ENCODE measurements around the gene CHRNA4. TPM values are rescaled to one million over a fixed set of nuclear protein-coding genes. Genes with fewer than 3 reads are reported as not detected.

The CHRNA4 gene
- total and polyA plus RNA-seq, 9 donors = 0.44 to 2.3 (median 0.76) TPM

DNA sequence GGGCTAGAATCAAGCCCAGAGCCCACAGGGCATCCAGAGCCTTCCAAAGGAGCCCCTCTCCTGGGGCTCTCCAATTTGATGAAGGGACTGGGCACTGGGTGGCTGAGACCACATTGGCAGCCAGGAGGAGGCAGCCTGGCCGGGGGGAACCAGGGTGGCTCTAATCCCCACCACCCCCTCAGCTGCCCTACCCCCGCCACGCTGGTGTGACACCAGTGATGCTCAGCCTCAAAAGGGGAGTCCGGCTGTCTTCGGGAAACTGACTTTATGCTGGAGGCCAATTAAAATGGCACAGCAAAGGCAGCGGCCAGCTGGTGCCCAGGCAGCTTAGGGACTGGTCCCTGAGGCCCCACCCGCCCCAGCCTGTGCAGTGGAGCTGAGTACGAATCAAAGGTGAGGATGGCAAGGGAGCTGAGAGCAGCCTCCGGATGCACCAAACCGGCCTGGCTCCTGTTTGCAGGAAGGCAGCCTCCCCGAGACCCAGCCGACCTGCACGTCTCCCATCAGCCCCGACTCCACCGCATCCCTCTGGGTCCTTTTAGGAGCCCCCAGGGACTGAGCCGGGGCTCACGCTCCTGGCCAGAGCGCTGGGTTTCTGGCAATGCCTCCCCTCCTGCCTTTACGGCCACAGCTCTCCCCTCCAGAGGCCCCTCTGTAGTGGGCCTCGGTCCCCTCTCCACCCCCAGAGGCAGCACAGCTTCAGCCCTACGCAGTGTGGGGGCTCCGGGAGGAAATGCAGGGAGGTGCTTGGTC, 28.5 kb downstream of the CHRNA4 start:
- H3K27ac ChIP-seq (ENCODE audit: low read length) = no peak overlapping the region
- DNase-seq = no peak
- no peak overlapping the region for H3K4me3 ChIP-seq (ENCODE audit: low read length)
- 70% methylated on average over 18 of the region's 22 CpGs for whole genome bisulfite sequencing (ENCODE audit: insufficient coverage)
- H3K9me3 ChIP-seq (replicated peaks; ENCODE audit: control insufficient read depth, low read depth, low read length) = peaks cover 8% of the 10 kb centered on the region
- no peaks in the 10 kb centered on the region for H3K36me3 ChIP-seq (ENCODE audit: control insufficient read depth, insufficient read depth, low read length)
- H3K4me1 ChIP-seq (ENCODE audit: control insufficient read depth, insufficient read depth, low read length) = peaks cover 17% of the 10 kb centered on the region
- peaks cover 11% of the 10 kb centered on the region for H3K27me3 ChIP-seq (ENCODE audit: control insufficient read depth, insufficient read depth, low read length)

DNA sequence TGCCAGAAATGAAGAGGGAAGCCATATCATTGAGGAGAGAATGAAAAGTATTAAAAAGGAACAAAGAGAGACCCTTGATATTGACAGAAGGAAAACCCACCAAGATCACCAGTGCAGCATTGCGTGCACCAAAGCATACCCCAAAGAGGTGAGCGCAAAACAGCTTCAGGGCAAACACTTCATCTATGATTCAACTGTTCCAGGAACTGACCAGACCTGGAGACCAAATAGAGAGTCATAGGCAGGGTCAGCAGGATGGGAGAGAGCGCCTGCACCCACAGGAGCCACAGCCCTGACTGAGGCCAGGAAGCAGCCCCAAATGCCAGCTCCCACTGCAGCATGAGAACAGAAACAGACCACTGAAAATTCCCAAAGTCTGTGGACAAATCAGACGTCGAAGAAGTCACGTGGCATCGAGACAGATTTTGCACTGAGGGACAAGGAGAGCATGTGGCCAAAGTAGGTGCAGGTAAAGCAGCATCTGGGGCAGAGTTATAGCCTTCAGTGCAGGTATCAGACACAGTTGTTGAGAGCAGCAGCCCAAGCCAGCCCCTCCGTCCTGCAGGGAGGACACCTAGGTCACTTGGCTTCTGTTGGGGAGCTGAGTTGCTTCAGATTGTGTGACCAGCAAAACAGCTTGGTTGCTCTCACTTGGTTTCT, 29.3 kb downstream of the CHRNA4 start:
- peaks cover 8% of the 10 kb centered on the region for H3K9me3 ChIP-seq (replicated peaks; ENCODE audit: control insufficient read depth, low read depth, low read length)
- DNase-seq = no peak
- no peaks in the 10 kb centered on the region for H3K36me3 ChIP-seq (ENCODE audit: control insufficient read depth, insufficient read depth, low read length)
- 92% methylated on average over 7 of the region's 8 CpGs for WGBS (ENCODE audit: insufficient coverage)
- H3K4me1 ChIP-seq (ENCODE audit: control insufficient read depth, insufficient read depth, low read length) = peaks cover 19% of the 10 kb centered on the region
- H3K4me3 ChIP-seq (ENCODE audit: low read length) = no peak overlapping the region
- H3K27me3 ChIP-seq (ENCODE audit: control insufficient read depth, insufficient read depth, low read length) = peaks cover 9% of the 10 kb centered on the region
- no peak overlapping the region for H3K27ac ChIP-seq (ENCODE audit: low read length)

DNA sequence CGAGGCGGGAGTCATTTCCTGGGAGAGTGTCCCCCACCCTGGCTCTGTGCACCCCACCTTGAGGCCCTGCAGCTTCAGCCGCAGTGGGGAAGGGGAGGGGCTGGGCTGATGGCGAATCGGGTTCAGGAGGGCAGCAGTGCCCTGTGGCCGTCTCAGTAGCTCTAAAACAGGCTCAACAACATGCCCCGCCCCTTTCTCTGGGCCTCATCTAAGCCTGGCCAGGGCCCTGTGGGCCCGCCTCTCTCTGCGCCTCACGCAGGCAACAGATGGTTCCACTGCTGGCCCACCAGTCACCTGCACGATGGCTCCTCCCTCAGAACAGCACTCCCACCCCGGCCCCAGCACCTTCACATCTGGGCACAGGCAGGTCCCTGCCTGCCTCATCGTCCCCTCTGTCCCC, 30.2 kb downstream of the CHRNA4 start:
- WGBS (ENCODE audit: insufficient coverage) = 32% methylated on average over 13 of the region's 13 CpGs
- H3K27me3 ChIP-seq (ENCODE audit: control insufficient read depth, insufficient read depth, low read length) = peaks cover 4% of the 10 kb centered on the region

DNA sequence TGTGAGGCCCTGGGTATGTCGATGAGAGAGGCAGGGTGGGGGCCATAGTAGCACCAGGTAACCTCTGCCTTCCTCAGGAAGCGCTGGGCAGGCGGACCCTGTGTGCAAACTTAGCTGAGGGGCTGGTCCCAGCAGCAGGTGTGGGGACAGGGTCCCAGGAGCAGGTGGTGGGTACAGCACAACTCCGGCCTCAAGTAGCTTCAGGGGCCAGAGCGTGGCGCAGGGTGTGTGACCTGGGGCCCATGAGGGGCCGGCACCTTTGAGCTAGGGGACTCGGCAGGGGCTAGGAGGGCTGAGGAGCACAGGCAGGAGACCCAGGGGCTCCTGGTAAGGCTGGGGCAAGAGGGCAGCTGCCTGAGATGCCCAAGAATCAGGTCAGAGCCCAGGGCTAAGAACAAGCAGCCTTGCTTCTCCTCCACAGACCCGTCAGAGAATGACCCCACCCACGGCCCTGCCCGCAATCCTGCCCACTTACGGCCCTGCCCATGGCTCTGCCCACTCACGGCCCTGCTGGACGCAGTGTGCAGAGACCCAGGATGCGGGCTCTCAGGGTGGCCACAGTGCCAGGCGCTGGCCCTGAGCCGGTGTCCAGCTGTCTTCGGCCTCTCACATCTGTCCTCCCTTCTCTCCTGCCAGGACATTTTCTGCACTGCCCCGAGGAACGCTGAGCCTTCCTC, 30.9 kb downstream of the CHRNA4 start:
- Histone ChIP-seq H3K4me1 (ENCODE audit: control insufficient read depth, insufficient read depth, low read length) (peaks cover 25% of the 10 kb centered on the region), H3K27ac (ENCODE audit: low read length) (peak overlapping the region; percentile 42), H3K4me3 (ENCODE audit: low read length) (no peak overlapping the region), H3K27me3 (ENCODE audit: control insufficient read depth, insufficient read depth, low read length) (peaks cover 3% of the 10 kb centered on the region), H3K36me3 (ENCODE audit: control insufficient read depth, insufficient read depth, low read length) (no peaks in the 10 kb centered on the region), H3K9me3 (replicated peaks; ENCODE audit: control insufficient read depth, low read depth, low read length) (peaks cover 8% of the 10 kb centered on the region)
- WGBS (ENCODE audit: insufficient coverage) = 64% methylated on average over 19 of the region's 20 CpGs
- DNase-seq = peak; percentile 56

More for the DNA sequence above, 30.2 kb downstream of the CHRNA4 start:
- peak; percentile 35 for DNase-seq
- Histone ChIP-seq H3K4me3 (ENCODE audit: low read length) (no peak overlapping the region), H3K4me1 (ENCODE audit: control insufficient read depth, insufficient read depth, low read length) (peaks cover 25% of the 10 kb centered on the region), H3K9me3 (replicated peaks; ENCODE audit: control insufficient read depth, low read depth, low read length) (peaks cover 8% of the 10 kb centered on the region), H3K36me3 (ENCODE audit: control insufficient read depth, insufficient read depth, low read length) (no peaks in the 10 kb centered on the region), H3K27ac (ENCODE audit: low read length) (peak overlapping the region; percentile 42)

DNA sequence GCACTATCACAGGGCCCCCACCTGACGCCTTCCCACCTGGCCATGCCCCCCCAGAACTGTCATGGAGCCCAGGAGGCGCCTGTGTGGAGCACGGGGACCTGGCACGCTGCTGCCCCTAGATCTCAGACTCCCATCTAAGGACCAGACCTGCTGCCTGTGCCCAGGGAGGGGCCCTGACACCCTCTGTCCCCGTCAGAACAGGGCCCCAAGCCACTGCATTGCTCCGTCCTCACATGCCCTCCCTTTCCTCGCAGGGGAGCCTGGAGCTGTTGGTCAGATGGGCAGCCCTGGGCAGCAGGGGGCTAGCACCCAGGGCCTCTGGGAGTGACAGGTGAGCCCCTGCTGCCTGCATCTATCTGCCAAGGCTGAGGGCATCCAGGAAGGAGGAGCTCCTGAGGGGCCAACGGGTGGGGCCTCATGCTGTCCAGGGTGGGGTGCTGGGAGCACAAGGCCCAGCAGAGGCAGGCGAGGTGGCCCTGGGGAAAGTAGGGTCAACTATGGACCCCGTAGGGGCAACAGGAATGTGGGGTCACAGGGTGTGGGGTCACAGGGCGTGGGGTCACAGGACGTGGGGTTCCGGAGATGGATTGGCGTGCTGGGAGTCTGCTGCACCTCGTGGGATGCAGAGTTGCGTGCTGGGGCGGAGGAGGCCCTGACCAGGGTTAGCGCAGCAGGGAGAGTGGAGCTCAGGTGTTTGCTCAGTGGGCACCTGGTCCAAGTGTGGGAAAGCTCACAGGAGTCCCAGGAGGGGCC, 31.6 kb downstream of the CHRNA4 start:
- no peak for DNase-seq
- Histone ChIP-seq H3K9me3 (replicated peaks; ENCODE audit: control insufficient read depth, low read depth, low read length) (peaks cover 8% of the 10 kb centered on the region), H3K27ac (ENCODE audit: low read length) (no peak overlapping the region), H3K27me3 (ENCODE audit: control insufficient read depth, insufficient read depth, low read length) (peaks cover 3% of the 10 kb centered on the region), H3K4me1 (ENCODE audit: control insufficient read depth, insufficient read depth, low read length) (peaks cover 25% of the 10 kb centered on the region), H3K36me3 (ENCODE audit: control insufficient read depth, insufficient read depth, low read length) (no peaks in the 10 kb centered on the region), H3K4me3 (ENCODE audit: low read length) (no peak overlapping the region)
- WGBS (ENCODE audit: insufficient coverage) = 82% methylated on average over 18 of the region's 18 CpGs

DNA sequence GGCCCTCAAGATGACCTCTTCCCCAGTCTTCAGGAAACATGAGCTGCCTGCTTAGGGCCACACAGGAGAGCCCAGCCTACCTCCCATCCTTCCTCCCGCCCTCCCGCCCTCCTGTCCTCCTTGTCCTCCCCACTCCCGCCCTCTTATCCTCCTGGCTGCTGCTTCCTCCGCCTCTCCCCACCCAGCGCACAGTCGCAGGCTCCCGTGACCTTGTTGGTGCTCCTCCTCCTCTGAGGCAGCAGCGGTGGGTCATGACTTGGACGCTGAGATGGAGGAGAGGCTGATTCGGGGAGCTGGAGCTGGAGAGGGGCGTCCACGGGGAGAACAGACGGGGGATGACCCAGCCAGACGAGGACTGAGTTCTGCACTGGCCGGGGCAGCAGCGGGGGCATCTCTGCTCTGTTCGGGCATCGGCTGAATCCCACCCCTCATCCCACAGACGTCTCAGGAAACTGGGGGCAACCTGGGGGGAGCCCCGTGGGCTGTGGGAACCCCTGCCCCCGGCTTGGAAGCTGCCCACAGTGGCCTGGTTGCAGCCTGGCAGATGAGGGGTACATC, 32.4 kb downstream of the CHRNA4 start:
- Histone ChIP-seq H3K36me3 (ENCODE audit: control insufficient read depth, insufficient read depth, low read length) (no peaks in the 10 kb centered on the region), H3K4me3 (ENCODE audit: low read length) (no peak overlapping the region), H3K27ac (ENCODE audit: low read length) (no peak overlapping the region), H3K4me1 (ENCODE audit: control insufficient read depth, insufficient read depth, low read length) (peaks cover 25% of the 10 kb centered on the region), H3K9me3 (replicated peaks; ENCODE audit: control insufficient read depth, low read depth, low read length) (peaks cover 8% of the 10 kb centered on the region), H3K27me3 (ENCODE audit: control insufficient read depth, insufficient read depth, low read length) (peaks cover 3% of the 10 kb centered on the region)
- 58% methylated on average over 10 of the region's 21 CpGs for WGBS (ENCODE audit: insufficient coverage)
- DNase-seq = no peak

DNA sequence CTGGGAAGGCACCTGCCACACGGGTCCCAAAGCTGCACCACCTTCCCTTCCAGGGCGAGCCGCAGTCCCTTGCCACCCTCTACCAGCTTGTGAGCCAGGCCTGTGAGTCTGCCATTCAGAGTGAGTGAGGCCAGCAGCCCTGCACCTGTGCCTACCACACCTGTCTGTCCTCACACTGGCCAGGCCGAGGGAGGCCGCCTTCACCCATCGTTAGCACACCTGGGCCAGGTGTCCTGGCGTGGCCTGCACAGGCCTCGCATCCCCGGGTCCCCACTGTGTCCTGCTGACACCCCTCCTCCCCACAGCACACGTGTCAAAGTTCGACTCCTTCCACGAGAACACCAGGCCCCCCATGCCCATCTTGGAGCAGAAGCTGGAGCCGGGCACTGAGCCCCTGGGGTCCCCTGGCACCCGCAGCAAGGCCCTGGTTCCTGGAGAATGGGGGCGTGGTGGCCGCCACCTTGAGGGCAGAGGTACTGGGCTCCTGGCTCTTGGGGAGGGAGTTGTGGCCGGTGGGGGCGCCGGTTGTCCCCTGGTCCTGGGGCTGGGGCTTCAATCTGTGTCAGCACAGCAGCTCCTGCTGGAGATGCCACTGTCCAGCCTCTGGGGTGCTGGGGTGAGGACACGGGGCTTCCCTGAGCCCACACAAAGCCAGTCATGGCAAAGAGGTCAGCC, 33.0 kb downstream of the CHRNA4 start:
- H3K36me3 ChIP-seq (ENCODE audit: control insufficient read depth, insufficient read depth, low read length) = no peaks in the 10 kb centered on the region

DNA sequence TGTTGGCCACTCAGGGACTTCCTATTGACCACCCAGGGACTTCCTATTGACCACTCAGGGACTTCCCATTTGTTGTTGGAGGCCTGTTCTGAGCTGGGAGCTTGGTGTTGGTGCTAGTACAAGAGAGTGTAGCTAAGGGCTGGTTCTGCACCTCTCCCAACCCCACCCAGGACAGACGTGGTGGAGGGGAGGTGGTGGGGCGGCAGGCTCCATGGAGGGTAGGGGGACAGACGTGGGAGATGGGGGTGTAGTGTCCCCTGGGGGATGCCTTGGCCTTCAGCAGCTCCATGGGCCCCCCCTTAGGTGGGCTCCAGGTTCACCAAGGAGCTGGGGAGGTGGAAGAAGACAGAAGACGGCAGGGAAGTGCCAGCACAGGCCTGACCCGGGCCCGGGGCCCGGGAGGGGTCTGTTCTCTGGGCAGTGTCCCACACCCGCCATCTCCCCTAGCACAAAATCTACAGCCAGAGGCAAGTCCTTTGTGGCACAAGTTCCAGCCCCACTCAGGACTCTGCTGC, 33.9 kb downstream of the CHRNA4 start:
- WGBS (ENCODE audit: insufficient coverage) = 86% methylated on average over 5 of the region's 8 CpGs
- Histone ChIP-seq H3K27me3 (ENCODE audit: control insufficient read depth, insufficient read depth, low read length) (peaks cover 2% of the 10 kb centered on the region), H3K4me3 (ENCODE audit: low read length) (no peak overlapping the region), H3K36me3 (ENCODE audit: control insufficient read depth, insufficient read depth, low read length) (no peaks in the 10 kb centered on the region), H3K9me3 (replicated peaks; ENCODE audit: control insufficient read depth, low read depth, low read length) (peaks cover 7% of the 10 kb centered on the region), H3K27ac (ENCODE audit: low read length) (no peak overlapping the region), H3K4me1 (ENCODE audit: control insufficient read depth, insufficient read depth, low read length) (peaks cover 30% of the 10 kb centered on the region)
- DNase-seq = no peak

More for the DNA sequence above, 33.0 kb downstream of the CHRNA4 start:
- H3K4me1 ChIP-seq (ENCODE audit: control insufficient read depth, insufficient read depth, low read length) = peaks cover 25% of the 10 kb centered on the region
- H3K27ac ChIP-seq (ENCODE audit: low read length) = no peak overlapping the region
- H3K4me3 ChIP-seq (ENCODE audit: low read length) = no peak overlapping the region
- no peak for DNase-seq
- peaks cover 3% of the 10 kb centered on the region for H3K27me3 ChIP-seq (ENCODE audit: control insufficient read depth, insufficient read depth, low read length)
- WGBS (ENCODE audit: insufficient coverage) = 80% methylated on average over 19 of the region's 20 CpGs
- H3K9me3 ChIP-seq (replicated peaks; ENCODE audit: control insufficient read depth, low read depth, low read length) = peaks cover 8% of the 10 kb centered on the region

Measured in muscle of leg (tissue), 11 donors.